PC-3 (cell line): ENCODE measurements around the gene EIF2B5. TPM values are rescaled to one million over a fixed set of nuclear protein-coding genes. Genes with fewer than 3 reads are reported as not detected.

Experiments
- ATAC-seq: fragments of 200-7000 bp; cut with Tn5 transposase; 2 replicates; pipeline ENCODE4 v1.9.1; 2020; ENCODE audit warnings: mild to moderate bottlenecking, moderate library complexity
- BruUV-seq: library from RNA; stranded (reverse); fragments of 400-500 nt; replicated peaks from 2 replicates; lab custom pipeline; 2021; lab: Mats Ljungman, UMichigan
- CTCF ChIA-PET: fragments of 300-600 bp; sonication (Branson Sonifier 250); formaldehyde crosslinking; loops from one replicate; lab custom pipeline; 2022; ENCODE audit warnings: antibody characterized with exemption; lab: Charles Lee
- POLR2A ChIA-PET: fragments of 300-600 bp; sonication (Branson Sonifier 250); formaldehyde crosslinking; loops from one replicate; lab custom pipeline; 2022; ENCODE audit warnings: antibody characterized with exemption; ENCODE audit not compliant: unreplicated experiment; lab: Charles Lee
- DNase-seq: peaks from one replicate; pipeline ENCODE4 v3.0.0-alpha.2; 2015
- H2AFZ ChIP-seq: fragments of 300-600 bp; sonication (generic); 2 replicates; pipeline ENCODE4 v1.6.0; 2016; ENCODE audit warnings: antibody characterized with exemption, low read length
- H3F3A ChIP-seq: fragments of 300-600 bp; sonication (generic); one replicate; pipeline ENCODE4 v1.6.0; 2017; ENCODE audit warnings: antibody characterized with exemption, low read length, control low read depth, mild to moderate bottlenecking; ENCODE audit not compliant: unreplicated experiment
- H3K27ac ChIP-seq: fragments of 300-600 bp; sonication (generic); 2 replicates; pipeline ENCODE4 v1.5.1; 2016; ENCODE audit warnings: mild to moderate bottlenecking, low read length
- H3K27me3 ChIP-seq: fragments of 300-600 bp; sonication (generic); 2 replicates; pipeline ENCODE4 v1.6.1; 2016; ENCODE audit warnings: low read length, mixed read lengths
- H3K36me3 ChIP-seq: fragments of 300-600 bp; sonication (generic); 2 replicates; pipeline ENCODE4 v1.6.1; 2016; ENCODE audit warnings: low read depth, mixed run types, low read length, mixed read lengths
- H3K4me1 ChIP-seq: fragments of 300-600 bp; sonication (generic); 2 replicates; pipeline ENCODE4 v1.5.1; 2016; ENCODE audit warnings: low read length; ENCODE audit not compliant: insufficient read depth
- H3K4me2 ChIP-seq: fragments of 300-600 bp; sonication (generic); 2 replicates; pipeline ENCODE4 v1.6.0; 2016; ENCODE audit warnings: low read length
- H3K4me3 ChIP-seq: fragments of 300-600 bp; sonication (generic); 2 replicates; pipeline ENCODE4 v1.5.1; 2016; ENCODE audit warnings: mild to moderate bottlenecking, low read length, mixed read lengths
- H3K79me2 ChIP-seq: fragments of 300-600 bp; sonication (generic); 2 replicates; pipeline ENCODE4 v1.6.1; 2017; ENCODE audit warnings: low read length, mixed read lengths
- H3K9ac ChIP-seq: fragments of 300-600 bp; sonication (generic); 2 replicates; pipeline ENCODE4 v1.6.0; 2016; ENCODE audit warnings: mild to moderate bottlenecking, low read length
- H3K9me2 ChIP-seq: fragments of 300-600 bp; sonication (generic); replicated peaks from 2 replicates; pipeline ENCODE4 v1.6.1; 2016; ENCODE audit warnings: mixed run types, low read length, mixed read lengths
- H3K9me3 ChIP-seq: fragments of 300-600 bp; sonication (generic); 2 replicates; pipeline ENCODE4 v1.6.1; 2016; ENCODE audit warnings: low read length, mixed read lengths
- H4K20me1 ChIP-seq: fragments of 300-600 bp; sonication (generic); 2 replicates; pipeline ENCODE4 v1.6.1; 2016; ENCODE audit warnings: low read length, mixed read lengths
- CTCF ChIP-seq: fragments of 300-600 bp; sonication (generic); conservative IDR thresholded peaks from 2 replicates; pipeline ENCODE4 v1.5.1; 2017; ENCODE audit warnings: antibody characterized with exemption, low read depth, mild to moderate bottlenecking, low read length
- EZH2 ChIP-seq: fragments of 300-600 bp; sonication (generic); IDR thresholded peaks from one replicate; pipeline ENCODE4 v1.6.1; 2017; ENCODE audit warnings: antibody characterized with exemption, mild to moderate bottlenecking, low read length; ENCODE audit not compliant: unreplicated experiment
- EZH2phosphoT487 ChIP-seq: fragments of 300-600 bp; sonication (generic); IDR thresholded peaks from 2 replicates; pipeline ENCODE4 v1.6.1; 2018; ENCODE audit warnings: mild to moderate bottlenecking, antibody characterized with exemption, low read length, borderline replicate concordance
- intact Hi-C: fragments of 100-400 bp; cut with micrococcal nuclease; formaldehyde crosslinking; loops from 2 replicates; pipeline ENCODE4 v1.9.0; 2023
- total RNA-seq: library from RNA; depleted of rRNA; stranded (reverse); fragments of >200 nt; gene quantifications from 2 replicates; pipeline ENCODE4 v1.2.3, GENCODE V29; 2014

Gene EIF2B5
- total RNA-seq, 1 experiment from 2014 or later: 51.3 TPM

DNA sequence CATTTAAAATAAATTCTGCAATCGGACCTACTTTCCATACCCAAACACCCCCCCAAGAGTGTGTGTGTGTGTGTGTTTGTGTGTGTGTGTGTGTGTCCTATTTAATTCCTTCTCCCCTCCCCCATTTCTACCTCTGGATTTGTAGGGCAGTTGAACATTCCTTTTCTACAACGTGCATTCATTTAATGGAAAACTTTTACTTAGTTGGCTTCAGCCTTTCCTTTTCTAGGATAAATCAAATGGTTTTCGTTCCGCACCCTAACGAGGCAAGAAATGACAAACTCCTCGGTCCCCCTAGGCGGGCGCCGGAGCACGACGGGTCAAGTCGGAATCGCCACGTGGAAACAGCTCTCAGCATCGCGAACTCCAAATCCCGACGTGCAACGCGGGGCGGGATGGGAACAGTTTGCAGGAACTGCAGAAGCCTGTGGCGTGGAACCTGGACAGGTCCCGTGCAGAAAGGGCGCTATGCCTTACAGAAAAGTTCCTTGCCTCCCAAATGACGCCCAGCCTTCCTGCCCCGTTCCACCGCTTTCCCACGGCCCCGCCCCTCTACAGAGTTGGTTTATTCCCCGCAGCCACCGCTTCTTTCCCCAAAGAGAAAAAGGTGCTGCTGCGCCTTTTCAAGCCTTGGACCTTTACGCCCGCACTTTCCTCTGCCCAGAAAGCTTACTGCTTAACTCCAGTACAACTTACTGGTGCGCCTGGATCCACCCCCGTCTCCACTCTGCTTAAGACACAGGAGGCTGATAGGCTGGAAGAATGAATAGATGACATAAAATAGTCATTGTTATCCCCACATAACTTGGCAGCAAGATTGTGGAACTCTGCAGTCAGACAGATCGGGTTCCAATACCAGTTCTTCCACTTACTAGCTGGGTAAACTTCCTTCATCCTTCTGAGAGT lies 1.1 kb upstream of the EIF2B5 start:
- H3K79me2 ChIP-seq: peaks cover 45% of the 10 kb centered on the region
- no peaks in the 10 kb centered on the region for H3F3A ChIP-seq
- peak overlapping the region; percentile 89 for H3K4me2 ChIP-seq
- peak overlapping the region; percentile 79 for H3K4me3 ChIP-seq
- no peaks in the 10 kb centered on the region for H3K9me3 ChIP-seq
- H4K20me1 ChIP-seq: no peaks in the 10 kb centered on the region; the same call in 1 of the 2 replicates
- H3K9ac ChIP-seq: peak overlapping the region; percentile 95
- peak; percentile 69 for ATAC-seq
- BruUV-seq: no TSS peak
- H2AFZ ChIP-seq: peak overlapping the region; percentile 92
- intact Hi-C loops: loop anchor here (1.0 to 5.0 kb wide), 5 partner anchors 21 to 237 kb away; partner anchors contain the start of genes ABCC5, AP2M1 and DVL3
- CTCF ChIA-PET: interaction anchor here (1.3 kb wide), 1 partner anchor 116 kb away, joined by 6 read pairs; the partner anchor contains the start of gene EEF1AKMT4
- H3K27me3 ChIP-seq: no peaks in the 10 kb centered on the region
- H3K27ac ChIP-seq: peak overlapping the region; percentile 93
- TF ChIP-seq CTCF (no peak), EZH2phosphoT487 (no peak), EZH2 (no peak)
- H3K36me3 ChIP-seq: peaks cover 4% of the 10 kb centered on the region; the same call in 1 of the 2 replicates
- peaks cover 27% of the 10 kb centered on the region for H3K4me1 ChIP-seq
- no peaks in the 10 kb centered on the region for H3K9me2 ChIP-seq
- POLR2A ChIA-PET: interaction anchor here (0.6 to 1.0 kb wide), 4 partner anchors 23 to 290 kb away, joined by 3 to 6 read pairs (median 4); no protein-coding TSS in a partner anchor
- peak; percentile 95 for DNase-seq

- intact Hi-C loops: loop anchor here (1.0 to 5.0 kb wide), 5 partner anchors 21 to 237 kb away; partner anchors contain the start of genes ABCC5, AP2M1 and DVL3
- BruUV-seq: TSS peak; percentile 81
- ATAC-seq (no peak; the same call in 1 of the 2 replicates), DNase-seq (no peak)
- H3K36me3 ChIP-seq: peaks cover 4% of the 10 kb centered on the region; the same call in 1 of the 2 replicates
- POLR2A ChIA-PET: interaction anchor here (0.6 to 1.0 kb wide), 3 partner anchors 24 to 290 kb away, joined by 3 to 4 read pairs (median 3); no protein-coding TSS in a partner anchor
- peak overlapping the region; percentile 95 for H3K9ac ChIP-seq
- TF ChIP-seq EZH2 (no peak), CTCF (no peak), EZH2phosphoT487 (no peak)
- peak overlapping the region; percentile 93 for H3K27ac ChIP-seq
- H3K27me3 ChIP-seq: no peaks in the 10 kb centered on the region
- peak overlapping the region; percentile 89 for H3K4me2 ChIP-seq
- peak overlapping the region; percentile 79 for H3K4me3 ChIP-seq
- H2AFZ ChIP-seq: peak overlapping the region; percentile 92
- no peaks in the 10 kb centered on the region for H3K9me3 ChIP-seq
- no peaks in the 10 kb centered on the region for H3K9me2 ChIP-seq
- CTCF ChIA-PET: interaction anchor here (0.7 to 1.3 kb wide), 2 partner anchors 94 to 115 kb away, joined by 3 to 6 read pairs; partner anchors contain the start of gene EEF1AKMT4
- peaks cover 27% of the 10 kb centered on the region for H3K4me1 ChIP-seq
- no peaks in the 10 kb centered on the region for H3F3A ChIP-seq
- peaks cover 45% of the 10 kb centered on the region for H3K79me2 ChIP-seq
- H4K20me1 ChIP-seq: no peaks in the 10 kb centered on the region; the same call in 1 of the 2 replicates
Measured at GRCh38 chr3:184134746-184135148, 411 bp upstream of the EIF2B5 start.
